ENCODE measurements around the gene SPTBN1.

GRCh38 chr2:54594048-54594447 lies 137.9 kb downstream of the SPTBN1 start:
- TF ChIP-seq RCOR1 (IDR thresholded peaks at IDR 0.05; ENCODE audit: low read depth, low read length) (no peak), CTCF (IDR thresholded peaks at IDR 0.05) (no peak), RFX5 (IDR thresholded peaks at IDR 0.05) (no peak), MAZ (IDR thresholded peaks at IDR 0.05; ENCODE audit: borderline replicate concordance, low read depth, low read length) (no peak), RAD21 (conservative IDR thresholded peaks at IDR 0.05 in 1 of 2, IDR thresholded peaks at IDR 0.05 in 1 of 2) (no peak), PHF8 (IDR thresholded peaks at IDR 0.05; ENCODE audit: borderline replicate concordance, low read depth) (no peak), ZFP36 (IDR thresholded peaks at IDR 0.05; ENCODE audit: borderline replicate concordance, partially characterized antibody) (no peak)
- TF ChIP-seq, protein P1, sequence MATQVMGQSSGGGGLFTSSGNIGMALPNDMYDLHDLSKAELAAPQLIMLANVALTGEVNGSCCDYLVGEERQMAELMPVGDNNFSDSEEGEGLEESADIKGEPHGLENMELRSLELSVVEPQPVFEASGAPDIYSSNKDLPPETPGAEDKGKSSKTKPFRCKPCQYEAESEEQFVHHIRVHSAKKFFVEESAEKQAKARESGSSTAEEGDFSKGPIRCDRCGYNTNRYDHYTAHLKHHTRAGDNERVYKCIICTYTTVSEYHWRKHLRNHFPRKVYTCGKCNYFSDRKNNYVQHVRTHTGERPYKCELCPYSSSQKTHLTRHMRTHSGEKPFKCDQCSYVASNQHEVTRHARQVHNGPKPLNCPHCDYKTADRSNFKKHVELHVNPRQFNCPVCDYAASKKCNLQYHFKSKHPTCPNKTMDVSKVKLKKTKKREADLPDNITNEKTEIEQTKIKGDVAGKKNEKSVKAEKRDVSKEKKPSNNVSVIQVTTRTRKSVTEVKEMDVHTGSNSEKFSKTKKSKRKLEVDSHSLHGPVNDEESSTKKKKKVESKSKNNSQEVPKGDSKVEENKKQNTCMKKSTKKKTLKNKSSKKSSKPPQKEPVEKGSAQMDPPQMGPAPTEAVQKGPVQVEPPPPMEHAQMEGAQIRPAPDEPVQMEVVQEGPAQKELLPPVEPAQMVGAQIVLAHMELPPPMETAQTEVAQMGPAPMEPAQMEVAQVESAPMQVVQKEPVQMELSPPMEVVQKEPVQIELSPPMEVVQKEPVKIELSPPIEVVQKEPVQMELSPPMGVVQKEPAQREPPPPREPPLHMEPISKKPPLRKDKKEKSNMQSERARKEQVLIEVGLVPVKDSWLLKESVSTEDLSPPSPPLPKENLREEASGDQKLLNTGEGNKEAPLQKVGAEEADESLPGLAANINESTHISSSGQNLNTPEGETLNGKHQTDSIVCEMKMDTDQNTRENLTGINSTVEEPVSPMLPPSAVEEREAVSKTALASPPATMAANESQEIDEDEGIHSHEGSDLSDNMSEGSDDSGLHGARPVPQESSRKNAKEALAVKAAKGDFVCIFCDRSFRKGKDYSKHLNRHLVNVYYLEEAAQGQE (IDR thresholded peaks at IDR 0.05), result no peak
